Upper lobe of left lung (tissue), 6 donors: ENCODE results near the gene TMEM175. TPM values are rescaled to one million over a fixed set of nuclear protein-coding genes. Genes with fewer than 3 reads are reported as not detected.

Experiments
- ATAC-seq, 2 donors: fragments of 200-7000 bp; cut with Tn5 transposase; one replicate each; pipeline ENCODE4 v1.9.1; 2022; ENCODE audit warnings: mild to moderate bottlenecking in 2 of 2, moderate library complexity in 2 of 2; ENCODE audit not compliant: low FRiP score in 2 of 2
- DNase-seq, 2 donors: peaks; one replicate each; pipeline ENCODE4 v3.0.0-alpha.2; 2019 to 2020
- H3K27ac ChIP-seq, 4 donors: fragments of 200-600 bp; sonication (generic); one replicate each; pipeline ENCODE4 v1.5.1; 2016 to 2019
- H3K27me3 ChIP-seq, 4 donors: fragments of 200-600 bp; sonication (generic); one replicate each; pipeline ENCODE4 v1.5.1; 2017 to 2019
- H3K36me3 ChIP-seq, 4 donors: fragments of 200-600 bp; sonication (generic); one replicate each; pipeline ENCODE4 v1.5.1; 2016 to 2019
- H3K4me1 ChIP-seq, 4 donors: fragments of 200-600 bp; sonication (generic); one replicate each; pipeline ENCODE4 v1.5.1; 2018 to 2019
- H3K4me3 ChIP-seq, 4 donors: fragments of 200-600 bp; sonication (generic); one replicate each; pipeline ENCODE4 v1.5.1; 2017 to 2019; ENCODE audit warnings: mild to moderate bottlenecking in 2 of 4, moderate library complexity in 1 of 4
- H3K9me3 ChIP-seq, 4 donors: fragments of 200-600 bp; sonication (generic); one replicate each; pipeline ENCODE4 v1.5.1; 2018 to 2019
- CTCF ChIP-seq, 6 experiments: fragments of 450-650 bp in 4 of 6; fragments of 200-600 bp in 2 of 6; sonication (generic) in 2 of 6; IDR thresholded peaks; one replicate each; pipeline ENCODE4 v1.5.1; 2016 to 2019; ENCODE audit warnings: antibody characterized with exemption in 6 of 6
- EP300 ChIP-seq, 4 donors: sonication (generic); formaldehyde crosslinking; IDR thresholded peaks; one replicate each; pipeline ENCODE4 v1.5.1; 2017; ENCODE audit warnings: antibody characterized with exemption in 4 of 4, control low read depth in 2 of 4
- POLR2A ChIP-seq, 4 donors: fragments of 450-650 bp; IDR thresholded peaks; one replicate each; pipeline ENCODE4 v1.5.1; 2016 to 2017; ENCODE audit warnings: antibody characterized with exemption in 4 of 4, mild to moderate bottlenecking in 2 of 4
- POLR2AphosphoS5 ChIP-seq, 2 donors: sonication (generic); formaldehyde crosslinking; IDR thresholded peaks; one replicate each; pipeline ENCODE4 v1.5.1; 2017; ENCODE audit warnings: antibody characterized with exemption in 2 of 2
- WGBS, 2 donors: methylation state at CpG; one replicate each; pipeline ENCODE4 v1.1.5; 2017 to 2018; 5-methylcytosine and 5-hydroxymethylcytosine counted together
- total RNA-seq, 6 donors: library from RNA; depleted of rRNA in 4 of 6; stranded (reverse); fragments of >200 nt in 4 of 6; gene quantifications; one replicate each; pipeline versions ENCODE4 v1.1.0 to v1.2.1, GENCODE V29; 2016 to 2021
- donor health status: DM: no; HTN: no; CAD: no; lungs with moderate emphysema.
- donor health status: DM: no; HTN: yes; CAD: no; lungs with severe emphysema.

TMEM175 gene
- total RNA-seq, 6 donors from 2014 or later, result 24.6 to 126 (median 41.8) TPM

- DNase-seq (peak in 1 of 2 donors; percentile 73), ATAC-seq (no peak)
- no peak overlapping the region for H3K4me3 ChIP-seq
- no peaks in the 10 kb centered on the region for H3K27me3 ChIP-seq
- no peak for TF ChIP-seq CTCF (IDR thresholded peaks at IDR 0.05)
- TF ChIP-seq EP300 (IDR thresholded peaks at IDR 0.05), result no peak
- TF ChIP-seq POLR2AphosphoS5 (IDR thresholded peaks at IDR 0.05), result no peak
- TF ChIP-seq POLR2A (IDR thresholded peaks at IDR 0.05), result no peak
- peaks cover 10 to 92% (median 78%) of the 10 kb centered on the region in 4 donors for H3K36me3 ChIP-seq
- no peak overlapping the region for H3K27ac ChIP-seq
- no peaks in the 10 kb centered on the region for H3K4me1 ChIP-seq
- 95% methylated on average over 26 to 41 of the region's 41 CpGs for WGBS, 2 donors
- no peaks in the 10 kb centered on the region for H3K9me3 ChIP-seq
These were observed 38.8 kb upstream of the TMEM175 start for GRCh38 chr4:893276-893994.

GRCh38 chr4:893995-894705, 38.1 kb upstream of the TMEM175 start:
- Histone ChIP-seq H3K9me3 (no peaks in the 10 kb centered on the region), H3K27me3 (no peaks in the 10 kb centered on the region), H3K27ac (no peak overlapping the region), H3K36me3 (peaks cover 10 to 86% (median 70%) of the 10 kb centered on the region in 4 donors), H3K4me3 (no peak overlapping the region), H3K4me1 (peaks cover 0 to under 1% (median 0%) of the 10 kb centered on the region in 4 donors)
- ATAC-seq, result no peak
- TF ChIP-seq POLR2A (IDR thresholded peaks at IDR 0.05) (no peak), EP300 (IDR thresholded peaks at IDR 0.05) (no peak), CTCF (IDR thresholded peaks at IDR 0.05) (no peak), POLR2AphosphoS5 (IDR thresholded peaks at IDR 0.05) (no peak)
- 91 to 93% methylated on average over 31 to 40 of the region's 40 CpGs for WGBS, 2 donors
- DNase-seq, result peak in 1 of 2 donors; percentile 62

- peaks cover 0 to 9% (median 3%) of the 10 kb centered on the region in 4 donors for H3K4me1 ChIP-seq
- no peak overlapping the region for H3K4me3 ChIP-seq
- no peak for ATAC-seq
- no peak for DNase-seq
- no peaks in the 10 kb centered on the region for H3K27me3 ChIP-seq
- peaks cover 12 to 88% (median 64%) of the 10 kb centered on the region in 4 donors for H3K36me3 ChIP-seq
- H3K27ac ChIP-seq, result no peak overlapping the region
- H3K9me3 ChIP-seq, result no peaks in the 10 kb centered on the region
- TF ChIP-seq POLR2A (IDR thresholded peaks at IDR 0.05), result no peak
- no peak for TF ChIP-seq POLR2AphosphoS5 (IDR thresholded peaks at IDR 0.05)
- WGBS, 2 donors, result 93 to 97% methylated on average over 9 to 16 of the region's 16 CpGs
These were observed 36.7 kb upstream of the TMEM175 start for GRCh38 chr4:895596-895995.

GRCh38 chr4:896216-896615, 36.0 kb upstream of the TMEM175 start:
- H3K4me1 ChIP-seq, result peaks cover 0 to 9% (median 3%) of the 10 kb centered on the region in 4 donors
- H3K9me3 ChIP-seq, result no peaks in the 10 kb centered on the region
- H3K4me3 ChIP-seq, result no peak overlapping the region
- 90 to 94% methylated on average over 13 of the region's 13 CpGs for WGBS, 2 donors
- DNase-seq (peak in 1 of 2 donors; percentile 66), ATAC-seq (no peak)
- peaks cover 12 to 88% (median 64%) of the 10 kb centered on the region in 4 donors for H3K36me3 ChIP-seq
- no peak overlapping the region for H3K27ac ChIP-seq
- TF ChIP-seq POLR2A (IDR thresholded peaks at IDR 0.05), result no peak
- TF ChIP-seq CTCF (IDR thresholded peaks at IDR 0.05), result no peak
- TF ChIP-seq EP300 (IDR thresholded peaks at IDR 0.05), result no peak
- no peak for TF ChIP-seq POLR2AphosphoS5 (IDR thresholded peaks at IDR 0.05)
- H3K27me3 ChIP-seq, result no peaks in the 10 kb centered on the region

- peak in 1 of 2 donors; percentile 64 for DNase-seq
- no peak for ATAC-seq
- Histone ChIP-seq H3K36me3 (peaks cover 12 to 88% (median 63%) of the 10 kb centered on the region in 4 donors), H3K4me1 (peaks cover 0 to 9% (median 3%) of the 10 kb centered on the region in 4 donors), H3K9me3 (no peaks in the 10 kb centered on the region), H3K4me3 (no peak overlapping the region), H3K27me3 (no peaks in the 10 kb centered on the region), H3K27ac (no peak overlapping the region)
- TF ChIP-seq POLR2A (IDR thresholded peaks at IDR 0.05) (no peak), CTCF (IDR thresholded peaks at IDR 0.05) (no peak), EP300 (IDR thresholded peaks at IDR 0.05) (no peak), POLR2AphosphoS5 (IDR thresholded peaks at IDR 0.05) (no peak)
- WGBS, 2 donors, result 93 to 95% methylated on average over 11 to 20 of the region's 20 CpGs
These were observed 35.6 kb upstream of the TMEM175 start for GRCh38 chr4:896630-897029.
